HEK293 (cell line): ENCODE results near the gene SLC16A7.

Experiments
- CTCF ChIA-PET: fragments of 350-600 bp; formaldehyde crosslinking; extraction: SDS; loops from one replicate; lab custom pipeline; 2021; ENCODE audit warnings: antibody characterized with exemption; lab: Yijun Ruan, JAX
- POLR2A ChIA-PET: fragments of 300-600 bp; formaldehyde crosslinking; extraction: SDS; loops from one replicate; lab custom pipeline; 2020; ENCODE audit warnings: antibody characterized with exemption, inconsistent platforms; lab: Yijun Ruan, JAX
- H3K27ac ChIP-seq: fragments of 200-500 bp; sonication (Bioruptor generic); 2 replicates; pipeline ENCODE4 v1.5.1; 2014; ENCODE audit warnings: low read depth, low read length, control low read depth, inconsistent platforms; ENCODE audit errors: extremely low read depth
- H3K36me3 ChIP-seq, 2 experiments: fragments of 200-500 bp in 1 of 2; sonication (Bioruptor generic) in 1 of 2; 1 replicate in 1 of 2; 2 replicates in 1 of 2; pipeline ENCODE4 v1.5.1; 2014 to 2017; ENCODE audit warnings: inconsistent platforms in 2 of 2, low read length in 2 of 2; ENCODE audit not compliant: control insufficient read depth in 2 of 2, insufficient read depth in 1 of 2
- H3K4me1 ChIP-seq: fragments of 200-500 bp; sonication (Bioruptor generic); 2 replicates; pipeline ENCODE4 v1.5.1; 2014; ENCODE audit warnings: mild to moderate bottlenecking, low read length, inconsistent platforms; ENCODE audit not compliant: control insufficient read depth, insufficient read depth
- H3K4me3 ChIP-seq: 2 replicates; pipeline ENCODE4 v1.5.1; 2011; ENCODE audit warnings: low read depth, mild to moderate bottlenecking, control low read depth, low read length, moderate library complexity
- H3K9me3 ChIP-seq: fragments of 200-500 bp; sonication (Bioruptor generic); 2 replicates; pipeline ENCODE4 v1.5.1; 2014; ENCODE audit warnings: low read depth, low read length, inconsistent platforms; ENCODE audit not compliant: control insufficient read depth, insufficient read depth
- BCL6B ChIP-seq: fragments of 450-650 bp; formaldehyde crosslinking; IDR thresholded peaks from 2 replicates; pipeline ENCODE4 v1.5.1; 2017; ENCODE audit warnings: missing biosample characterization, missing genetic modification characterization
- HOXA7 ChIP-seq: sonication (generic); formaldehyde crosslinking; IDR thresholded peaks from 2 replicates; pipeline ENCODE4 v1.8.1; 2022; ENCODE audit warnings: missing genetic modification reagents, borderline replicate concordance
- KLF10 ChIP-seq: fragments of 450-650 bp; IDR thresholded peaks from 2 replicates; pipeline ENCODE4 v1.5.1; 2018; ENCODE audit warnings: missing biosample characterization, mild to moderate bottlenecking, missing genetic modification characterization
- OVOL3 ChIP-seq: fragments of 450-650 bp; formaldehyde crosslinking; IDR thresholded peaks from 2 replicates; pipeline ENCODE4 v1.5.1; 2016; ENCODE audit warnings: missing biosample characterization, missing genetic modification characterization
- SETDB1 ChIP-seq: IDR thresholded peaks from one replicate; pipeline ENCODE4 v1.6.1; 2017; ENCODE audit warnings: mild to moderate bottlenecking, low read length, moderate library complexity, mixed read lengths; ENCODE audit not compliant: insufficient read length
- YY1 ChIP-seq: fragments of 450-650 bp; formaldehyde crosslinking; IDR thresholded peaks from 2 replicates; pipeline ENCODE4 v1.5.1; 2018; ENCODE audit warnings: missing biosample characterization, missing genetic modification characterization
- ZBTB8A ChIP-seq: fragments of 450-650 bp; formaldehyde crosslinking; IDR thresholded peaks from 2 replicates; pipeline ENCODE4 v1.5.1; 2016; ENCODE audit warnings: missing biosample characterization, missing genetic modification characterization
- ZEB2 ChIP-seq: fragments of 450-650 bp; formaldehyde crosslinking; IDR thresholded peaks from 2 replicates; pipeline ENCODE4 v1.5.1; 2016; ENCODE audit warnings: missing biosample characterization, missing genetic modification characterization
- ZFHX2 ChIP-seq: fragments of 450-650 bp; formaldehyde crosslinking; conservative IDR thresholded peaks from 2 replicates; pipeline ENCODE4 v1.5.1; 2016; ENCODE audit warnings: missing biosample characterization, missing genetic modification characterization
- ZNF169 ChIP-seq: fragments of 450-650 bp; formaldehyde crosslinking; IDR thresholded peaks from 2 replicates; pipeline ENCODE4 v1.5.1; 2016; ENCODE audit warnings: missing biosample characterization, missing genetic modification characterization
- ZNF280D ChIP-seq: fragments of 450-650 bp; formaldehyde crosslinking; IDR thresholded peaks from 2 replicates; pipeline ENCODE4 v1.5.1; 2016; ENCODE audit warnings: missing biosample characterization, missing genetic modification characterization
- ZNF366 ChIP-seq: fragments of 450-650 bp; formaldehyde crosslinking; conservative IDR thresholded peaks from 2 replicates; pipeline ENCODE4 v1.5.1; 2016; ENCODE audit warnings: missing biosample characterization, missing genetic modification characterization
- ZNF404 ChIP-seq: fragments of 450-650 bp; formaldehyde crosslinking; IDR thresholded peaks from 2 replicates; pipeline ENCODE4 v1.5.1; 2017; ENCODE audit warnings: missing biosample characterization, missing genetic modification characterization
- ZNF473 ChIP-seq: fragments of 450-650 bp; formaldehyde crosslinking; IDR thresholded peaks from 2 replicates; pipeline ENCODE4 v1.5.1; 2017; ENCODE audit warnings: missing biosample characterization, missing genetic modification characterization
- ZNF529 ChIP-seq: fragments of 450-650 bp; formaldehyde crosslinking; IDR thresholded peaks from 2 replicates; pipeline ENCODE4 v1.5.1; 2017; ENCODE audit warnings: missing genetic modification characterization, missing biosample characterization; ENCODE audit not compliant: insufficient replicate concordance
- ZNF596 ChIP-seq: fragments of 450-650 bp; IDR thresholded peaks from 2 replicates; pipeline ENCODE4 v1.5.0; 2018; ENCODE audit warnings: missing biosample characterization, mild to moderate bottlenecking, missing genetic modification characterization, moderate library complexity
- ZNF654 ChIP-seq: fragments of 450-650 bp; formaldehyde crosslinking; IDR thresholded peaks from 2 replicates; pipeline ENCODE4 v1.5.1; 2016; ENCODE audit warnings: low read depth, missing biosample characterization, missing genetic modification characterization
- ZNF660 ChIP-seq: fragments of 450-650 bp; IDR thresholded peaks from 2 replicates; pipeline ENCODE4 v1.5.1; 2018; ENCODE audit warnings: missing biosample characterization, mild to moderate bottlenecking, missing genetic modification characterization
- ZNF768 ChIP-seq: fragments of 450-650 bp; formaldehyde crosslinking; IDR thresholded peaks from 2 replicates; pipeline ENCODE4 v1.5.1; 2018; ENCODE audit warnings: missing biosample characterization, mild to moderate bottlenecking, missing genetic modification characterization
- ZNF791 ChIP-seq: fragments of 450-650 bp; formaldehyde crosslinking; IDR thresholded peaks from 2 replicates; pipeline ENCODE4 v1.5.1; 2016; ENCODE audit warnings: missing biosample characterization, missing genetic modification characterization
- ZSCAN16 ChIP-seq: fragments of 450-650 bp; formaldehyde crosslinking; IDR thresholded peaks from 2 replicates; pipeline ENCODE4 v1.5.1; 2016; ENCODE audit warnings: missing biosample characterization, missing genetic modification characterization
- ZSCAN30 ChIP-seq: fragments of 450-650 bp; IDR thresholded peaks from 2 replicates; pipeline ENCODE4 v1.5.1; 2018; ENCODE audit warnings: missing biosample characterization, mild to moderate bottlenecking, missing genetic modification characterization, moderate library complexity
- ZXDB ChIP-seq: fragments of 450-650 bp; formaldehyde crosslinking; IDR thresholded peaks from 2 replicates; pipeline ENCODE4 v1.5.1; 2016; ENCODE audit warnings: missing biosample characterization, missing genetic modification characterization
- TF ChIP-seq, protein P1 (sequence below): fragments of 450-650 bp; formaldehyde crosslinking; IDR thresholded peaks from 2 replicates; pipeline ENCODE4 v1.5.1; 2016; ENCODE audit warnings: missing biosample characterization, missing genetic modification characterization
- TF ChIP-seq, protein P2 (sequence below): fragments of 450-650 bp; formaldehyde crosslinking; IDR thresholded peaks from 2 replicates; pipeline ENCODE4; 2016; ENCODE audit warnings: missing biosample characterization, missing genetic modification characterization
- TF ChIP-seq, protein P3 (sequence below): fragments of 450-650 bp; formaldehyde crosslinking; IDR thresholded peaks from 2 replicates; pipeline ENCODE4 v1.5.1; 2017; ENCODE audit warnings: missing biosample characterization, mild to moderate bottlenecking, missing genetic modification characterization, moderate library complexity
- TF ChIP-seq, protein P4 (sequence below): fragments of 450-650 bp; formaldehyde crosslinking; IDR thresholded peaks from 2 replicates; pipeline ENCODE4 v1.5.1; 2016; ENCODE audit warnings: missing biosample characterization, missing genetic modification characterization

Gene SLC16A7

GRCh38 chr12:59668674-59669073, 72.8 kb downstream of the SLC16A7 start:
- H3K4me1 ChIP-seq = no peaks in the 10 kb centered on the region
- no peak overlapping the region for H3K27ac ChIP-seq
- no peaks in the 10 kb centered on the region for H3K36me3 ChIP-seq
- no peaks in the 10 kb centered on the region for H3K9me3 ChIP-seq
- ChIA-PET CTCF (no interaction called here), POLR2A (no interaction called here)
- no peak overlapping the region for H3K4me3 ChIP-seq
- TF ChIP-seq ZSCAN16 (tag by site-specific recombination) (no peak), ZNF791 (tag by site-specific recombination) (no peak), ZNF660 (no peak), ZNF169 (no peak), YY1 (no peak), ZXDB (tag by site-specific recombination) (no peak), ZNF768 (tag by site-specific recombination) (no peak), HOXA7 (CRISPR knock-in tag) (no peak), ZNF404 (tag by site-specific recombination) (no peak), ZBTB8A (no peak), ZFHX2 (tag by site-specific recombination) (no peak), ZNF596 (tag by site-specific recombination) (no peak), KLF10 (tag by site-specific recombination) (no peak), ZNF366 (tag by site-specific recombination) (no peak), ZSCAN30 (no peak), ZNF529 (tag by site-specific recombination) (no peak), ZNF654 (tag by site-specific recombination) (no peak)
- TF ChIP-seq, protein P1, sequence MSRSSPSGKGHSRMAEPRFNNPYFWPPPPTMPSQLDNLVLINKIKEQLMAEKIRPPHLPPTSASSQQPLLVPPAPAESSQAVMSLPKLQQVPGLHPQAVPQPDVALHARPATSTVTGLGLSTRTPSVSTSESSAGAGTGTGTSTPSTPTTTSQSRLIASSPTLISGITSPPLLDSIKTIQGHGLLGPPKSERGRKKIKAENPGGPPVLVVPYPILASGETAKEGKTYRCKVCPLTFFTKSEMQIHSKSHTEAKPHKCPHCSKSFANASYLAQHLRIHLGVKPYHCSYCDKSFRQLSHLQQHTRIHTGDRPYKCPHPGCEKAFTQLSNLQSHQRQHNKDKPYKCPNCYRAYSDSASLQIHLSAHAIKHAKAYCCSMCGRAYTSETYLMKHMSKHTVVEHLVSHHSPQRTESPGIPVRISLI (tag by site-specific recombination) = no peak
- TF ChIP-seq, protein P2, sequence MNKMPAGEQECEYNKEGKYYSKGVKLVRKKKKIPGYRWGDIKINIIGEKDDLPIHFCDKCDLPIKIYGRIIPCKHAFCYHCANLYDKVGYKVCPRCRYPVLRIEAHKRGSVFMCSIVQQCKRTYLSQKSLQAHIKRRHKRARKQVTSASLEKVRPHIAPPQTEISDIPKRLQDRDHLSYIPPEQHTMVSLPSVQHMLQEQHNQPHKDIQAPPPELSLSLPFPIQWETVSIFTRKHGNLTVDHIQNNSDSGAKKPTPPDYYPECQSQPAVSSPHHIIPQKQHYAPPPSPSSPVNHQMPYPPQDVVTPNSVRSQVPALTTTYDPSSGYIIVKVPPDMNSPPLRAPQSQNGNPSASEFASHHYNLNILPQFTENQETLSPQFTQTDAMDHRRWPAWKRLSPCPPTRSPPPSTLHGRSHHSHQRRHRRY (tag by site-specific recombination) = no peak
- TF ChIP-seq, protein P3, sequence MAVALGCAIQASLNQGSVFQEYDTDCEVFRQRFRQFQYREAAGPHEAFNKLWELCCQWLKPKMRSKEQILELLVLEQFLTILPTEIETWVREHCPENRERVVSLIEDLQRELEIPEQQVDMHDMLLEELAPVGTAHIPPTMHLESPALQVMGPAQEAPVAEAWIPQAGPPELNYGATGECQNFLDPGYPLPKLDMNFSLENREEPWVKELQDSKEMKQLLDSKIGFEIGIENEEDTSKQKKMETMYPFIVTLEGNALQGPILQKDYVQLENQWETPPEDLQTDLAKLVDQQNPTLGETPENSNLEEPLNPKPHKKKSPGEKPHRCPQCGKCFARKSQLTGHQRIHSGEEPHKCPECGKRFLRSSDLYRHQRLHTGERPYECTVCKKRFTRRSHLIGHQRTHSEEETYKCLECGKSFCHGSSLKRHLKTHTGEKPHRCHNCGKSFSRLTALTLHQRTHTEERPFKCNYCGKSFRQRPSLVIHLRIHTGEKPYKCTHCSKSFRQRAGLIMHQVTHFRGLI (tag by site-specific recombination) = no peak
- TF ChIP-seq, all 188 proteins: peak for 0

- Histone ChIP-seq H3K4me3 (no peak overlapping the region), H3K27ac (no peak overlapping the region), H3K36me3 (no peaks in the 10 kb centered on the region), H3K9me3 (no peaks in the 10 kb centered on the region), H3K4me1 (no peaks in the 10 kb centered on the region)
- CTCF ChIA-PET = no interaction called here
- POLR2A ChIA-PET = no interaction called here
- TF ChIP-seq OVOL3 (tag by site-specific recombination) = no peak
- TF ChIP-seq SETDB1 = no peak
- TF ChIP-seq BCL6B (tag by site-specific recombination) = no peak
- no peak for TF ChIP-seq ZEB2 (tag by site-specific recombination)
- TF ChIP-seq, protein P4, sequence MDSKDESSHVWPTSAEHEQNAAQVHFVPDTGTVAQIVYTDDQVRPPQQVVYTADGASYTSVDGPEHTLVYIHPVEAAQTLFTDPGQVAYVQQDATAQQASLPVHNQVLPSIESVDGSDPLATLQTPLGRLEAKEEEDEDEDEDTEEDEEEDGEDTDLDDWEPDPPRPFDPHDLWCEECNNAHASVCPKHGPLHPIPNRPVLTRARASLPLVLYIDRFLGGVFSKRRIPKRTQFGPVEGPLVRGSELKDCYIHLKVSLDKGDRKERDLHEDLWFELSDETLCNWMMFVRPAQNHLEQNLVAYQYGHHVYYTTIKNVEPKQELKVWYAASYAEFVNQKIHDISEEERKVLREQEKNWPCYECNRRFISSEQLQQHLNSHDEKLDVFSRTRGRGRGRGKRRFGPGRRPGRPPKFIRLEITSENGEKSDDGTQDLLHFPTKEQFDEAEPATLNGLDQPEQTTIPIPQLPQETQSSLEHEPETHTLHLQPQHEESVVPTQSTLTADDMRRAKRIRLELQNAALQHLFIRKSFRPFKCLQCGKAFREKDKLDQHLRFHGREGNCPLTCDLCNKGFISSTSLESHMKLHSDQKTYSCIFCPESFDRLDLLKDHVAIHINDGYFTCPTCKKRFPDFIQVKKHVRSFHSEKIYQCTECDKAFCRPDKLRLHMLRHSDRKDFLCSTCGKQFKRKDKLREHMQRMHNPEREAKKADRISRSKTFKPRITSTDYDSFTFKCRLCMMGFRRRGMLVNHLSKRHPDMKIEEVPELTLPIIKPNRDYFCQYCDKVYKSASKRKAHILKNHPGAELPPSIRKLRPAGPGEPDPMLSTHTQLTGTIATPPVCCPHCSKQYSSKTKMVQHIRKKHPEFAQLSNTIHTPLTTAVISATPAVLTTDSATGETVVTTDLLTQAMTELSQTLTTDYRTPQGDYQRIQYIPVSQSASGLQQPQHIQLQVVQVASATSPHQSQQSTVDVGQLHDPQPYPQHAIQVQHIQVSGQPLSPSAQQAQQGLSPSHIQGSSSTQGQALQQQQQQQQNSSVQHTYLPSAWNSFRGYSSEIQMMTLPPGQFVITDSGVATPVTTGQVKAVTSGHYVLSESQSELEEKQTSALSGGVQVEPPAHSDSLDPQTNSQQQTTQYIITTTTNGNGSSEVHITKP = no peak
- no peak for TF ChIP-seq ZNF473 (tag by site-specific recombination)
- no peak for TF ChIP-seq ZNF280D (tag by site-specific recombination)
These were observed 76.4 kb downstream of the SLC16A7 start for GRCh38 chr12:59672273-59672672.
